ENCODE measurements around the gene NOTCH2. TPM values are rescaled to one million over a fixed set of nuclear protein-coding genes. Genes with fewer than 3 reads are reported as not detected.

NOTCH2 gene
- total RNA-seq, 1 experiment from 2014 or later: 53.7 TPM

DNA sequence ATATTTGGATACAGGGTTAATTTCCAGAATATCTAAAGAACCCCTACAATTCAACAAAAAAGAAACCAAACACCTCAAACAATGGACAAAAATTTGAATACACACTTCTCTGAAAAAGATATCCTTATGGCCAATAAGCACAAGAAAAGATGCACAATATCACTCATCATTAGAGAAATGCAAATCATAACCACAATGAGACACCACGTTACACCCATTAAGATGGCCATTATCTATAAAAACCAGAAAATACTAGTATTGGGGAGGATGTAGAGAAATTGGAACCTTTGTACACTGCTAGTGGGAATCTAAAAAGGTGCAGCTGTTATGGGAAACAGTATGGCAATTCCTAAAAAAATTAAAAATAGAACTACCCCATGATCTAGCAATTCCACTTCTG, 178.1 kb downstream of the NOTCH2 start:
- Histone ChIP-seq H2AFZ (ENCODE audit: low read length) (no peak overlapping the region), H3K4ac (ENCODE audit: low read depth, low read length) (no peak overlapping the region), H3K4me1 (ENCODE audit: insufficient read depth, low read length) (no peaks in the 10 kb centered on the region), H3K27me3 (ENCODE audit: insufficient read depth, low read length) (no peaks in the 10 kb centered on the region; the same call in 1 of the 2 replicates), H3K27ac (ENCODE audit: insufficient read length, low read depth, low read length) (no peak overlapping the region), H3T11ph (ENCODE audit: low read length) (no peak overlapping the region), H2BK12ac (ENCODE audit: insufficient read length, low read depth, low read length) (no peak overlapping the region), H3K56ac (ENCODE audit: insufficient read length, low read depth, low read length) (no peak overlapping the region), H4K20me1 (ENCODE audit: control insufficient read depth, insufficient read depth, insufficient read length) (no peaks in the 10 kb centered on the region), H3K9me3 (ENCODE audit: control insufficient read depth, low read depth, low read length) (no peaks in the 10 kb centered on the region), H2BK15ac (ENCODE audit: low read depth, low read length) (no peak overlapping the region), H3K23me2 (ENCODE audit: insufficient read length, low read depth, low read length, poor library complexity, severe bottlenecking) (no peaks in the 10 kb centered on the region), H3K79me1 (ENCODE audit: insufficient read depth, low read depth, low read length, poor library complexity, severe bottlenecking) (no peaks in the 10 kb centered on the region), H3K79me2 (ENCODE audit: insufficient read depth, low read length) (no peaks in the 10 kb centered on the region), H3K4me2 (ENCODE audit: insufficient read depth, insufficient read length, low read length) (no peak overlapping the region), H2BK20ac (ENCODE audit: low read depth, low read length, poor library complexity, severe bottlenecking) (no peak overlapping the region), H2BK120ac (ENCODE audit: low read depth, low read length, poor library complexity, severe bottlenecking) (no peak overlapping the region), H3K14ac (ENCODE audit: insufficient read depth, low read length) (no peak overlapping the region), H3K18ac (ENCODE audit: insufficient read length, low read depth, low read length) (no peak overlapping the region), H4K91ac (ENCODE audit: insufficient read length, low read depth, low read length) (no peak overlapping the region), H2BK5ac (ENCODE audit: insufficient read length, low read length) (no peak overlapping the region), H4K5ac (ENCODE audit: insufficient read length, low read depth, low read length) (no peak overlapping the region), H2AK5ac (ENCODE audit: insufficient read length, low read length) (no peak overlapping the region), H4K8ac (replicated peaks; ENCODE audit: insufficient read length, low read depth, low read length) (no peak overlapping the region), H3K9ac (ENCODE audit: extremely low read depth, insufficient read length, low read length) (no peak overlapping the region), H3K23ac (ENCODE audit: insufficient read length, low read depth, low read length) (no peak overlapping the region)
- WGBS (ENCODE audit: extremely low coverage, insufficient read length, low lambda C conversion rate): no CpG with 5 or more reads among the region's 1 CpG
- Mint-ChIP-seq H3K4me1 (no peaks in the 10 kb centered on the region), H3K27ac (no peak overlapping the region), H3K27me3 (ENCODE audit: low read depth) (peaks cover 5% of the 10 kb centered on the region), H3K4me3 (no peak overlapping the region), H3K9me3 (peaks cover 0 to 5% of the 10 kb centered on the region in 2 experiments; a peak in 1 of 5 replicates), H3K36me3 (ENCODE audit: insufficient read depth in 1 of 3, low read depth in 3 of 3) (no peaks in the 10 kb centered on the region)
- TF ChIP-seq, protein P1, sequence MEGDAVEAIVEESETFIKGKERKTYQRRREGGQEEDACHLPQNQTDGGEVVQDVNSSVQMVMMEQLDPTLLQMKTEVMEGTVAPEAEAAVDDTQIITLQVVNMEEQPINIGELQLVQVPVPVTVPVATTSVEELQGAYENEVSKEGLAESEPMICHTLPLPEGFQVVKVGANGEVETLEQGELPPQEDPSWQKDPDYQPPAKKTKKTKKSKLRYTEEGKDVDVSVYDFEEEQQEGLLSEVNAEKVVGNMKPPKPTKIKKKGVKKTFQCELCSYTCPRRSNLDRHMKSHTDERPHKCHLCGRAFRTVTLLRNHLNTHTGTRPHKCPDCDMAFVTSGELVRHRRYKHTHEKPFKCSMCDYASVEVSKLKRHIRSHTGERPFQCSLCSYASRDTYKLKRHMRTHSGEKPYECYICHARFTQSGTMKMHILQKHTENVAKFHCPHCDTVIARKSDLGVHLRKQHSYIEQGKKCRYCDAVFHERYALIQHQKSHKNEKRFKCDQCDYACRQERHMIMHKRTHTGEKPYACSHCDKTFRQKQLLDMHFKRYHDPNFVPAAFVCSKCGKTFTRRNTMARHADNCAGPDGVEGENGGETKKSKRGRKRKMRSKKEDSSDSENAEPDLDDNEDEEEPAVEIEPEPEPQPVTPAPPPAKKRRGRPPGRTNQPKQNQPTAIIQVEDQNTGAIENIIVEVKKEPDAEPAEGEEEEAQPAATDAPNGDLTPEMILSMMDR (conservative IDR thresholded peaks at IDR 0.05): no peak
- no peak for DNase-seq
